HG03196 (cell line): ENCODE results near the gene MAX.
"Not testable (repeated sequence)": the region's sequence is repeated elsewhere in the genome, so short reads cannot be mapped to it uniquely, and the experiment has no call there.

Source experiments
- ATAC-seq: cut with Tn5 transposase; IDR thresholded peaks from one replicate; pipeline ENCODE4 v1.9.1; 2021; ENCODE audit not compliant: unreplicated experiment

The MAX gene

GRCh38 chr14:65040666-65041433 lies 61.5 kb downstream of the MAX start:
- ATAC-seq, result no peak

GRCh38 chr14:65038966-65039365 lies 63.4 kb downstream of the MAX start:
- no peak for ATAC-seq

- ATAC-seq, result no peak
Observed at GRCh38 chr14:65035049-65035448, 67.3 kb downstream of the MAX start.

GRCh38 chr14:65034021-65034420 lies 68.3 kb downstream of the MAX start:
- ATAC-seq, result no peak

- ATAC-seq, result no peak
Observed at GRCh38 chr14:65033181-65033580, 69.1 kb downstream of the MAX start.

GRCh38 chr14:65032319-65032718 lies 70.0 kb downstream of the MAX start:
- no peak for ATAC-seq

- ATAC-seq, result not testable (repeated sequence)
Observed at GRCh38 chr14:65031321-65031720, 71.0 kb downstream of the MAX start.

- ATAC-seq, result no peak
Observed at GRCh38 chr14:65028937-65029336, 73.4 kb downstream of the MAX start.

GRCh38 chr14:65027127-65027799 lies 75.1 kb downstream of the MAX start:
- ATAC-seq, result no peak

GRCh38 chr14:65026526-65026925 lies 75.8 kb downstream of the MAX start:
- no peak for ATAC-seq

- ATAC-seq, result no peak
Observed at GRCh38 chr14:65025818-65026217, 76.5 kb downstream of the MAX start.
